NT2/D1 (cell line): Measurements from ENCODE around the gene CPD.

Source experiments
- SUZ12 ChIP-seq: IDR thresholded peaks from 2 replicates; pipeline ENCODE4 v1.6.1; 2011; ENCODE audit not compliant: insufficient read length, insufficient read depth; ENCODE audit errors: extremely low read depth
- YY1 ChIP-seq: IDR thresholded peaks from 2 replicates; pipeline ENCODE4 v1.6.1; 2011; ENCODE audit not compliant: insufficient read length, insufficient read depth
- ZNF274 ChIP-seq: IDR thresholded peaks from 2 replicates; pipeline ENCODE4 v1.6.1; 2011; ENCODE audit warnings: mild to moderate bottlenecking, low read depth, low read length

GRCh38 chr17:30475206-30475605 lies 96.5 kb downstream of the CPD start:
- TF ChIP-seq YY1 (no peak), SUZ12 (no peak), ZNF274 (no peak)
